A673 (cell line): ENCODE measurements around the gene NELL1. TPM values are rescaled to one million over a fixed set of nuclear protein-coding genes. Genes with fewer than 3 reads are reported as not detected.

Experiments
- BruUV-seq: library from RNA; stranded (reverse); fragments of 400-500 nt; replicated peaks from 2 replicates; lab custom pipeline; 2021; lab: Mats Ljungman, UMichigan
- CTCF ChIA-PET: fragments of 300-600 bp; sonication (Branson Sonifier 250); formaldehyde crosslinking; loops from one replicate; lab custom pipeline; 2022; ENCODE audit warnings: antibody characterized with exemption; lab: Charles Lee
- POLR2A ChIA-PET: fragments of 300-600 bp; sonication (Branson Sonifier 250); formaldehyde crosslinking; loops from one replicate; lab custom pipeline; 2022; ENCODE audit warnings: antibody characterized with exemption; ENCODE audit not compliant: low non-redundant PET; lab: Charles Lee
- DNase-seq: peaks from one replicate; pipeline ENCODE4 v3.0.0-alpha.2; 2015; ENCODE audit warnings: low spot score
- H3K27ac ChIP-seq: fragments of 200-600 bp; sonication (generic); 2 replicates; pipeline ENCODE4 v1.5.1; 2016; ENCODE audit warnings: mixed run types, low read depth, mild to moderate bottlenecking, mixed read lengths, antibody characterized with exemption, low read length; ENCODE audit not compliant: poor library complexity, severe bottlenecking
- H3K27me3 ChIP-seq: fragments of 200-600 bp; sonication (generic); replicated peaks from 2 replicates; pipeline ENCODE4 v1.6.1; 2017; ENCODE audit warnings: mixed run types, low read depth, mild to moderate bottlenecking, mixed read lengths, antibody characterized with exemption, low read length; ENCODE audit not compliant: insufficient read depth, poor library complexity
- H3K36me3 ChIP-seq: fragments of 200-600 bp; sonication (generic); 2 replicates; pipeline ENCODE4 v1.6.1; 2016; ENCODE audit warnings: mixed run types, mild to moderate bottlenecking, mixed read lengths, antibody characterized with exemption, low read length; ENCODE audit not compliant: insufficient read depth, poor library complexity, severe bottlenecking
- H3K4me1 ChIP-seq: fragments of 200-600 bp; sonication (generic); 2 replicates; pipeline ENCODE4 v1.6.1; 2017; ENCODE audit warnings: mixed run types, mild to moderate bottlenecking, mixed read lengths, antibody characterized with exemption, low read length; ENCODE audit not compliant: insufficient read depth, poor library complexity, severe bottlenecking
- H3K4me3 ChIP-seq: fragments of 200-600 bp; sonication (generic); 2 replicates; pipeline ENCODE4 v1.5.1; 2016; ENCODE audit warnings: low read depth, mixed run types, mild to moderate bottlenecking, mixed read lengths, low read length; ENCODE audit not compliant: poor library complexity, severe bottlenecking
- H3K9me3 ChIP-seq: fragments of 200-600 bp; sonication (generic); 2 replicates; pipeline ENCODE4 v1.6.1; 2016; ENCODE audit warnings: mixed run types, low read depth, mild to moderate bottlenecking, mixed read lengths, antibody characterized with exemption, low read length; ENCODE audit not compliant: poor library complexity, severe bottlenecking
- EZH2 ChIP-seq: fragments of 200-600 bp; sonication (generic); IDR thresholded peaks from 2 replicates; pipeline ENCODE4 v1.6.1; 2017; ENCODE audit warnings: borderline replicate concordance, low read depth, mild to moderate bottlenecking, mixed read lengths, antibody characterized with exemption, low read length; ENCODE audit not compliant: poor library complexity, severe bottlenecking
- intact Hi-C: fragments of 100-400 bp; cut with micrococcal nuclease; formaldehyde crosslinking; loops from one replicate; pipeline ENCODE4 v1.10.0; 2022; ENCODE audit not compliant: unreplicated experiment
- total RNA-seq: library from RNA; stranded (reverse); gene quantifications from 2 replicates; pipeline ENCODE4 v1.2.3, GENCODE V29; 2021
- TF ChIP-seq, protein P1 (sequence below): fragments of 300-800, 200-600 bp; sonication (generic); conservative IDR thresholded peaks from 2 replicates; pipeline ENCODE4 v1.5.1; 2017; ENCODE audit warnings: low read depth, mild to moderate bottlenecking, antibody characterized with exemption, low read length, moderate library complexity, mixed read lengths

NELL1 gene
- total RNA-seq, 1 experiment from 2014 or later: 0.32 TPM

DNA sequence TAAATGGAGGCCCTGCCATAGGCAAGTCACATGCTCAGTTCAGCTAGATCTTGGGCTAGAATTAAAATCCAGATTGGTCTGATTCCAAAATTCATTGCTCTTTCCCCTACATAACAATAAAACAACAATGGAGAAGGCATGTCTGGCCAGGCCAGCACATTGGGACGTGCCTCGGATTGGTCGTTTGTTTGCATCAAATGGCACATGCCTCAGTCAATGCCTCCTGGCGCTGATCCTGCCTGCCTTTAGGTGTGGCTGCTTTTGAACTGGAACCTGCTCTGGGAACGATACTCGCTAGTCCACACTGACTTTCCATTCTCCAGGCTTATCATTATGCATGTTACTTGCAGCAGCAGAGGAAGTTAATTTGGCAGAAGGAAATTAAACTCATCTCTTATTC is 322.1 kb downstream of the NELL1 start:
- no peak for DNase-seq
- no peak overlapping the region for H3K4me3 ChIP-seq
- no peak for TF ChIP-seq EZH2
- TF ChIP-seq, protein P1, sequence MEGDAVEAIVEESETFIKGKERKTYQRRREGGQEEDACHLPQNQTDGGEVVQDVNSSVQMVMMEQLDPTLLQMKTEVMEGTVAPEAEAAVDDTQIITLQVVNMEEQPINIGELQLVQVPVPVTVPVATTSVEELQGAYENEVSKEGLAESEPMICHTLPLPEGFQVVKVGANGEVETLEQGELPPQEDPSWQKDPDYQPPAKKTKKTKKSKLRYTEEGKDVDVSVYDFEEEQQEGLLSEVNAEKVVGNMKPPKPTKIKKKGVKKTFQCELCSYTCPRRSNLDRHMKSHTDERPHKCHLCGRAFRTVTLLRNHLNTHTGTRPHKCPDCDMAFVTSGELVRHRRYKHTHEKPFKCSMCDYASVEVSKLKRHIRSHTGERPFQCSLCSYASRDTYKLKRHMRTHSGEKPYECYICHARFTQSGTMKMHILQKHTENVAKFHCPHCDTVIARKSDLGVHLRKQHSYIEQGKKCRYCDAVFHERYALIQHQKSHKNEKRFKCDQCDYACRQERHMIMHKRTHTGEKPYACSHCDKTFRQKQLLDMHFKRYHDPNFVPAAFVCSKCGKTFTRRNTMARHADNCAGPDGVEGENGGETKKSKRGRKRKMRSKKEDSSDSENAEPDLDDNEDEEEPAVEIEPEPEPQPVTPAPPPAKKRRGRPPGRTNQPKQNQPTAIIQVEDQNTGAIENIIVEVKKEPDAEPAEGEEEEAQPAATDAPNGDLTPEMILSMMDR: no peak
- no peaks in the 10 kb centered on the region for H3K9me3 ChIP-seq
- POLR2A ChIA-PET: no interaction called here
- no peak overlapping the region for H3K27ac ChIP-seq
- intact Hi-C loops: no loop called here
- no peaks in the 10 kb centered on the region for H3K4me1 ChIP-seq
- CTCF ChIA-PET: no interaction called here
- no peaks in the 10 kb centered on the region for H3K27me3 ChIP-seq
- no peaks in the 10 kb centered on the region for H3K36me3 ChIP-seq
- no TSS peak for BruUV-seq

DNA sequence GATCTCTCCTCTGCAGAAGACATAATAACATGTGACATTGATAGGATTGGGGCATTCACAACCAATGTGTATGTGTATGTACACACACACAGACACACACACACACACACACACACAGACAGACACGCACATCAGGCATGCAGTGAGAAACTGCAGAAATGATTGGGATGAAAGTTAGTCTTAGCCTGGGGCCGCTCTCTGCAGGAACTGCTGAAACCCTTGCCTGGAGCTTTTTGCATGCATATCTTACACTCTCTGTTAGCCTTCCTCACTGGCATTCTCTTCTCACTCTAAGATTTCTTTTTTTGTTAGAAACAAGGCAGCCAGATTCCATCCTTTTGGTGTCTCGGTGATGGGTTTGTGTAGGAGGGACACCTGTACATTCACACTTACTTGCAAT is 337.9 kb downstream of the NELL1 start:
- Histone ChIP-seq H3K4me3 (no peak overlapping the region), H3K4me1 (no peaks in the 10 kb centered on the region), H3K27me3 (no peaks in the 10 kb centered on the region), H3K9me3 (no peaks in the 10 kb centered on the region), H3K36me3 (no peaks in the 10 kb centered on the region), H3K27ac (no peak overlapping the region)
- ChIA-PET POLR2A (no interaction called here), CTCF (no interaction called here)
- intact Hi-C loops: no loop called here
- BruUV-seq: no TSS peak
- TF ChIP-seq EZH2: no peak
- no peak for DNase-seq

DNA sequence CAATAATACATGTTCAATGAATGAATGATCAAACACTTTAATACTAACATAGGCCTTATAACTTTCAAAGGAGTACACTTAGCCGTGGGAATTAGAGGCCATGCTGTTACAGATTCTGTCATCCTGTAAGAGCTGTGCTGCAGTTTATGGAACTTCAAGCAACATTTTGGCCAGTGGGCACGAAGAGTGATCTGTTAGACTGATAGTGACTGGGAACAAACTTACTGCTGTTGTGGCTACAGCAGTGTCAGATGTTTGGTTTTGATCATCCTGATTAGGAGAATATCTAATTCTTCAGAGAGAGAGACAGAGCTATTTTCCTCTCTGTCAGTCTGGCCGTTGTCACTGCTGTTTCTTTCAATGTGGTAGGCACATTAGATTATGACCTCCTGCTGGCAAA is 348.9 kb downstream of the NELL1 start:
- intact Hi-C loops: no loop called here
- H3K27ac ChIP-seq: no peak overlapping the region
- no peak overlapping the region for H3K4me3 ChIP-seq
- H3K9me3 ChIP-seq: no peaks in the 10 kb centered on the region
- ChIA-PET POLR2A (no interaction called here), CTCF (no interaction called here)
- no TSS peak for BruUV-seq
- no peaks in the 10 kb centered on the region for H3K27me3 ChIP-seq
- H3K4me1 ChIP-seq: no peaks in the 10 kb centered on the region
- no peak for DNase-seq
- no peaks in the 10 kb centered on the region for H3K36me3 ChIP-seq
- no peak for TF ChIP-seq EZH2
- TF ChIP-seq, protein P1: no peak

DNA sequence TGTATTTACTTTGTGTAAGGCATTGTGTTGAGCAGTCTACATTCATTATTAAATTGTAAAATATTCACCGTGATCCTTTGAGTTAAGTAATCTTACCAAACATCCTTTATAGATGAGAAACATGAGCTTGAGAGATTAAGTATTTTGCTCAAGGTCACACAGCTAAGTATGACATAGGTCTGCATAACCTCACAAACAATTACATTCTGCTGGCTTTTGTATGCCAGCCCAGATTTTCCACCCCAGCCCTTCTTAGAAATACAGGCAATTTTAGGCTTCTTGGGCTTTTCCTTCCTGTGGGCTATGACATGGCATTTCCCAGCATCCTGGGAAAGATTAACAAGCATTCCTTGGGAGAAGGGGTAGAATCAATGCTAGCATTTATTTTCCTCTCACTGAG is 357.3 kb downstream of the NELL1 start:
- no TSS peak for BruUV-seq
- intact Hi-C loops: no loop called here
- TF ChIP-seq, protein P1: no peak
- no peak for TF ChIP-seq EZH2
- ChIA-PET POLR2A (no interaction called here), CTCF (no interaction called here)
- Histone ChIP-seq H3K27ac (no peak overlapping the region), H3K4me3 (no peak overlapping the region), H3K36me3 (no peaks in the 10 kb centered on the region), H3K4me1 (no peaks in the 10 kb centered on the region), H3K9me3 (no peaks in the 10 kb centered on the region), H3K27me3 (no peaks in the 10 kb centered on the region)
- no peak for DNase-seq
